NCI-H460 (cell line): ENCODE results near the gene PANK4. TPM values are rescaled to one million over a fixed set of nuclear protein-coding genes. Genes with fewer than 3 reads are reported as not detected.
"Not testable (repeated sequence)": the region's sequence is repeated elsewhere in the genome, so short reads cannot be mapped to it uniquely, and the experiment has no call there.

Source experiments
- DNase-seq: peaks from one replicate; pipeline ENCODE4 v3.0.0-alpha.2; 2016; ENCODE audit warnings: low read depth; ENCODE audit errors: extremely low read depth
- polyA plus RNA-seq: library from polyadenylated mRNA; depleted of rRNA; stranded (reverse); fragments of >200 nt; gene quantifications from 2 replicates; pipeline ENCODE4 v1.2.3, GENCODE V29; 2014; cell fraction: nucleus; rRNA removed
- total RNA-seq: library from RNA; depleted of rRNA; stranded (reverse); fragments of >200 nt; shearing (Covaris generic); gene quantifications from 2 replicates; pipeline ENCODE4 v1.2.3, GENCODE V29; 2014; rRNA removed

PANK4 gene
- 9.5 and 12.5 TPM in 2 replicates for total RNA-seq
- 61.0 and 64.2 TPM in 2 replicates for polyA plus RNA-seq

- peak; percentile 81 for DNase-seq
Observed at GRCh38 chr1:2525920-2526823, at the start of gene PANK4. Gene PANK4, minus strand, starts transcription at chr1:2526596. Its CDS starts 9 bp downstream, at chr1:2526587.

- no peak for DNase-seq
Observed at GRCh38 chr1:2574350-2574749, 48.0 kb upstream of the PANK4 start.

DNA sequence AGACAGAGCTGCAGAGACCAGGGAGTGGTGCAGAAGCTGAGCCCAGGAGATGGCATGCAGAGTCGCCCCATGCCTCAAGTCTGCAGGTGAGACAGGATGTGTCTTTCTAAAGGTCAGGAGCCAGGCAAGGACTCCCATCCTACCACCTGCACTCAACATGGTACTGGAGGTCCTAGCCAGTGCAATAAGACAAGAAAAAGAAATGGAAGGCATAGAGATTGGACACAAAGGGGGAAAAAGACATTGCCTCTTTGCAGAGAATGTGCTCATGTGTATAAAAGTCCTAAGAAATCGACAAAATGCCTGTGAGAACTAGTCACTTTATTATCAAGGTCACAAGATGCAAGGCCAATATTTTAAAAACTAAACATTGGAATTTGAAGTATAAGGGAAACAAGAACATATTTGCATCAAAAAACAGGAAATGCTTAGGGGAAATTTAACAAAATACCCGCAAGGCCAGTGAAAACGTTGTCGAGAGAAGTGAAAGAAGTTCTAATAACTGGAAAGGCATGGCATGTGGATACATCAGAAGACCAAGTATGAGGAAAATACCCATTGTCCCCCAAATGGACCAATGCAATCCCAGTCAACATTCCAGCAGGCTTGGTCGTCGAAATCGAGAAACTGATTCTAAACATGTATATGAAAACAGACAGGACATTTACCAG lies 47.0 kb upstream of the PANK4 start:
- DNase-seq, result no peak

GRCh38 chr1:2571348-2571747 lies 45.0 kb upstream of the PANK4 start:
- DNase-seq, result no peak

DNA sequence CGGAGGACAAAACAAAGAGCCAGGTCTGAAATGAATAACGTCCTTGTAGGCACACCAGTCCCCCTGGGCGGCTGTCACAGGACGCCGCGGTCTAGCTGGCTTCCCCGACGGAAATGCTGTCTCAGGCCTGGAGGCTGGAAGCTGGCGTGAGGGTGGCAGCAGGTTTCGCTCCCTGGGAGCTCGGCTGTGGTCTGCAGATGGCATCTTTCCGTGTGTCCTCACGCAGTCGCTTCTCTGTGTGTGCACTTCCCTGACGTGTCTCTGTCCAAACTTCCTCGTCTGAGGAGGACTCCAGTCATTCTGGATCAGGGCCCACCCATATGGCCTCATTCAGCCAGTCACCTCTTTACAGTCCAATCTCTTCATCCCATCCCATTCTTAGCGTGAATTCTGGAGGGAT lies 43.9 kb upstream of the PANK4 start:
- no peak for DNase-seq

GRCh38 chr1:2569703-2570102 lies 43.3 kb upstream of the PANK4 start:
- DNase-seq, result not testable (repeated sequence)

DNA sequence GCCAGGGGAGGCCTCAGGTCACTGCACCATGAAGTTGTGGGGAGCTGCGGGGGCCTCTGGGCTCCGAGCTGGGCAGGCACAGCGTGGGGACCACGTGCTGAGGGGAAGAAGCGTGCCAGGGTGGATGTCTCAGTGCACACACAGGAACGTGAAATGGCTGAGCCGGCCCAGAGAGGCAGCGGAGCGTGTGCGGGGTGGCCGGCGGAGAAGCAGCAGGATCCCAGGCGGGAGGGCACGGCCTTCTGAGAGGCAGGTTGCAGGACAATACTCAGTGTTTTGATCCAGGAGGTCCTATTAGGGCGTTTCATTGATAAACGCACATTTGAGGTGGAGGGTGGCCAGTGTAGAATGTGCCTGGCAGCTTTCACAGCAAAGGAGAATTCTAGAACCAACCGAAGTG lies 42.7 kb upstream of the PANK4 start:
- no peak for DNase-seq

DNA sequence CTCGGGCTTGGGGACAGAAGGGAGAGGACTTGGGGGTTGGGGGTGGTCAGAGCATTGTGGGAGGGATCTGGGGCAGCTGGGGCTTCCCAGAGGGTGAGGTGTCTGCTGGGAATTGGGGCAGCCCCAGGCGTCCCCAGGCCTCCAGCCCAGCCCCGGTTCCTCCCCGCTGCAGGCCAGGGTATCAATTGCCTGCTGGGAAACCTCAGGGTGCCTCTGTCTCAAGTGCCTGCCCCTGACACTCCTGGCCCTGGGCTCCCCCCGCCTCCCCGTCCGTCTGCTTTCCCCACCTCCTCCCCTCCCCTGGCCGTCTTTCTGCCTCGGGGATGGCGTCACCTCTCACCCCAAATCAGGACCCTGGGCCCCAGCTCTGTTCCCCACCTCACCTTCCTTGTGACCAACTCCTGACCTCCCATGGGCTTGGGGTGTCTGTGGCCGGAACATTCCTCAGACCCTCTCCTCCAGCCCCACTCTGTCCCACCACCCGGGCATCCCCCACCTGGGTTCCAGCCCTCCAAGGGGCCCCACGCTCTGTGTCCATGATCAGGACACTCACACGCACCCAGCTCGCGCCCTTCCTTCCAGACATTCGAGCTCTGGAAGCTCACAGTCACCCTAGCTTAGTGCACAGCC lies 41.9 kb upstream of the PANK4 start:
- DNase-seq, result not testable (repeated sequence)

DNA sequence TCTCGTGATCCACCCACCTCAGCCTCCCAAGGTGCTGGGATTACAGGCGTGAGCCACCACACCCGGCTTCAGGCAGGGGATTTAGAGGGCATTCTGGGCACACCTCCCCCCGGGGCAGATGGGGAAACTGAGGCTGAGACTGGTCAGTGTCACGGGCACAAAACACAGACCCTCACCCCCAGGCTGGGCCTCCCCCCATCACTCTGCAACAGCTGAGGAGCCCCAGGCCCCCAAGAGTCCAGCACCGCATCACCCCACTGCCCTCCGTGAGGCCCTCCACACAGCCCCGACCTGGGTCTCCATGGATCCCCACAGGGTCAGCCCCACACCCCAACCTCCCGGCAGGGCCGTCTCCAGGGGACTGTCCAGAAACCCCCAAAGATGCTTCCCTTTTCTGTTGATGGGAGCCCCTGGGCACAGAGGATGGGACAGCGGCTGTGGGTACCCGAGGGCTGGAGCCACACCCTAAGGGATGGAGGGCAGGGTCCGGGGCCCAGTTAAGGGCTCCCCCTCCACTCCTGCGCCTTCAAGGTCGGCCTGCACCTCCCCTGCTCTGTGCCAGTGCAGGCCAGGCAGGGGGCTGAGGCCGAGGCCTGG lies 40.8 kb upstream of the PANK4 start:
- no peak for DNase-seq

- DNase-seq, result no peak
Observed at GRCh38 chr1:2566101-2567045, 40.0 kb upstream of the PANK4 start.

DNA sequence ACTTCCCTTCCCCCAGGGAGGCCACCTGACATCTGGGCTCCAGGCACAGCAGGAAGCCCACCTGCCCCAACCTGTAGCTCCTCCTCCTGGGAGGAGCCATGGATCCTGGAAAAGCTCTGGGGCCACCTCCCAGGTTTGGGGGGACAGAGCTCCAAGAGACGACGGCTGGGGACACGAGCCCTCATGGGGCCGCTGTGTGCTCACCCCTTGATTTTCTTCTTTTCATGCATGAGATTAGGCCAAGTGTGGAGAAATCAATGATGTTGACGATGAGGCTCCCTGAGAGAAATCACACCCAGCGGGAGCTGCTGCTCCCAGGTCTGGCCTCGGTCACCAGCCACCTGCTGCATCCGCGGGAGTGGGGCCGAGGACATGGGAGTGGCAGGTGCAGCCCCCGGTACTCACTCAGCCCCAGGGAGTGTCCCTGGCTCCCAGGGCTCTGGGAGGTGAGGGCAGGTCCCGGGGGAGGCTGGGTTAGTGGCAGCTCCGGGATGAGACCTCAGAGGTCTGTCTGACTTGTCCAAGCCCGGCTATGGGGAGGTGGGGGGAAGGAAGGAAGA lies 38.5 kb upstream of the PANK4 start:
- no peak for DNase-seq

GRCh38 chr1:2564006-2564814 lies 37.8 kb upstream of the PANK4 start:
- DNase-seq, result no peak

- no peak for DNase-seq
Observed at GRCh38 chr1:2563205-2563604, 36.8 kb upstream of the PANK4 start.

- DNase-seq, result no peak
Observed at GRCh38 chr1:2561898-2562895, 35.8 kb upstream of the PANK4 start.

- DNase-seq, result no peak
Observed at GRCh38 chr1:2561446-2561845, 35.0 kb upstream of the PANK4 start.

DNA sequence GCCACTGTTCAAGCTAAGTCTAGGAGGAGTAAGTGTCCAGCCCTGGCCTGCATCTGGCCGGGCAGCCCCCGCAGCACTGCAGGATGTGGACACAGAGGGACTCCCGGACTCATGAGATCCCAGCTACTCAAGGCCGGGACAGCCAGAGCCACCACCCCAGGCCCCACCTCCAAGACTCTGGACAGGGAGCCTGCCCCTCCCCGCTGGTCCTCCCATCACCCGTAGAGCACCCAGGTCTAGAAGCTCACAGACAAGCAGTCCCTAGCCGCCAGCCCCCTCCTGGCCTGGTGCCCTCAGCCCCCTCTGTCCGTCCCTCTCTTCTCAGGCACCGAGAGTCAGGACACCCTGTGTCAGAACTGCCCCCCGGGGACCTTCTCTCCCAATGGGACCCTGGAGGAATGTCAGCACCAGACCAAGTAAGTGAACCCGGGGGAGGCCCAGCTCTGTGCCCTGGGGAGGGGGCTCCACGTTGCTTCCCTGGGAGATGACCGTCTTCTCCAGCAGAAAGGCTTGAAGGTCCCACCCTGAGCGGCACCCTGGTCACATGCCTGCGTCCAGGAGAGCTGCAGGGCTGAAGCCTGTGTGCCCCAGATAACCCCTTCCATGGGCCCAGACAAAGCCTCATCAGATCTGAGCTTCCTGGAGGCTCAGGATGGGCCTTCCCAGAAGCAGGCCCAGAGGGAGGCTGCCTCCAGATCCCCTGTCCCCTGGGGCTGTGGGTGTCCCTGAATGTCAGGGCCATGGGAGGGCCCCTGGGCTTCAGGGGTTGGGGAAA lies 34.1 kb upstream of the PANK4 start:
- DNase-seq, result no peak
